HG03103 (cell line): ENCODE results near the gene ZNF609.

Source experiments
- ATAC-seq: cut with Tn5 transposase; IDR thresholded peaks from one replicate; pipeline ENCODE4 v1.9.1; 2021; ENCODE audit warnings: low read depth; ENCODE audit not compliant: unreplicated experiment

ZNF609 gene

DNA sequence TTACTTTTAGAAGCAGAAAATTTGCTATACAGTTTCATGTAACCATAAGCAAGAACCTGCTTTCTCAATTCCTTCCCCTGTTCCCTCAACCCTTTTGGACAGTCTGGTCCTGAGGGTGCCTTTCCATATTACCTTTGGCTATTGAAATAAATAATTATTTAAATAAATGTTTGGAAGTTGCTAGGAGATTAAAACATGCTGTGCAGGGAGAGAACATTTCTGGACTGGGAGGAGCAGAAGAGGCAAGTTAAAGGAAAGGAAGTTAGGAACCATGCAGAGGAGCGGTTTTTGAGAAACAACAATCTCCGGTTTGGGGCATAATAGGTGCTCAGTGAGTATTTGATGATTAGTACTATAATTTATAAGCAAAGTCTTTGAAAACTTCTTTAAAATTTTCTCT is 41.8 kb downstream of the ZNF609 start:
- ATAC-seq = no peak

DNA sequence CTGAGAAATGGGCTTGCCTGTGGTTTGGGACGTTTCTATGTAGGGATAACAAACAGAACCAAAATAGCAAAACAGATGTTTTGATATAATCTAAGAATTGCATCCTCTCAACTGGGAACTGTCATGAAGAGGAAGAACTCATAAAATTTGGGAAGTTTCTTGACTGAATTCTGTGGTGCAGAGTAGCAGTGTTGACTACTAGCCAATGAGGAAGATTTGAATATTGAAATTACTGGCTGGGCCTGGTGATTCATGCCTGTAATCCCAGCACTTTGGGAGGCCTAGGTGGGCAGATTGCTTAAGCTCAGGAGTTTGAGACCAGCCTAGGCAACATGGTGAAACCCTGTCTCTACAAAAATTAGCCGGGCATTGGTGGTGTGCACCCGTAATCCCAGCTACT is 42.2 kb downstream of the ZNF609 start:
- ATAC-seq = no peak

GRCh38 chr15:64503197-64503596 is 42.8 kb downstream of the ZNF609 start:
- no peak for ATAC-seq

GRCh38 chr15:64503640-64504039 is 43.3 kb downstream of the ZNF609 start:
- ATAC-seq = no peak

GRCh38 chr15:64507293-64507802 is 47.0 kb downstream of the ZNF609 start:
- ATAC-seq = no peak

- ATAC-seq = no peak
Measured at GRCh38 chr15:64507845-64508244, 47.5 kb downstream of the ZNF609 start.

DNA sequence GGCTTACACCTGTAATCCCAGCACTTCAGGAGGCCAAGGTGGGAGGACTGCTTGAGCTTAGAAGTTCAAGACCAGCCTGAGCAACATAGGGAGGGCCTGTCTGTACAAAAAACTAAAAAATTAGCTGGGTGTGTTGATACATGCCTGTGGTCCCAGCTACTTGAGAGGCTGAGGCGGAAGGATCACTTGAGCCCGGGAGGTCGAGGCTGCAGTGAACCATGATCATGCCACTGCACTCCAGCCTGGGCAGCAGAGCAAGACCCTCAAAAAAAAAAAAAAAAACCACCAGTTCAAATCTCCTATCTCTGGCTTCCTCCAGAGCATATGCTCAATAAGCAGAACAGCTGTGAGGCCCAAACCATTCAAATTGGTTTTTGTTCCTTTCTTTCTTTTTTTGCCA is 53.4 kb downstream of the ZNF609 start:
- ATAC-seq = no peak

DNA sequence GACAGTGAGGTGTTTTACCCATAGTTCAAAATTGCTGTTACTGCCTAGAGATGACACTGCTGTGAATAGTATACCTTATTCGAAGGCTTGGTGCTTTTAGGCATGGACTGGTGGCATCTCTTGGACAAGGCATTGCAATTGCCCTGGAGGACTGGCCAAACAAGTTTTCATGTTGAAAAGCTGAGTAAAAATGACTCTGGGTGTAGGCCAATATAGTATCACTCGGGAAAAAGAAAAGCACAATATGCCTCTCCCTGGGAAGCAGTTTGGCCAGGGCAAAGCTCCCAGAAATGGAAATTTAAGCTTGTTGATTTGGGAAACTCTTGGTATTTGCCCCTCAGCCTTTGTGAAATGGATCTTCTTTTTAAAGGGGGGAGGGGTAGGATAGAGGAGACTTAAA is 54.8 kb downstream of the ZNF609 start:
- ATAC-seq = no peak

GRCh38 chr15:64515825-64516224 is 55.4 kb downstream of the ZNF609 start:
- ATAC-seq = no peak

DNA sequence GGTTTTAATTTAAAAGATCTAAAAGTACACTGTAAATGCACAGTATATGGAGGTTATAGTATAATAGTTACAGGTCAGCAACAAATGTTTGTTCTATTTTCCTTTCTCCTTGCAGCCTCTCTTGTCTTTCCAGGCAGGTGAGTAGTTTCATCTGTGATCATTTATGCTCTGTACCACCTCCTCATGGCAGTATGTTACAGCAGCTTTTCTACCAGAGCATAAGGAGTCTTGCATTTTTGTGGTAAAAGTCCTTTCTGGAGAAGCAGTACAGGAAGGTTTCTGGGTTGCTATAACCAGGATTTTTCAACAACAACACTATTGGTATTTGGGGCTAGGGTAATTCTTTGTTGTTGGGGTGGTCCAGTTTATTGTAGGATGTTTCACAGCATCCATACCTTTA is 59.5 kb downstream of the ZNF609 start:
- ATAC-seq = no peak

DNA sequence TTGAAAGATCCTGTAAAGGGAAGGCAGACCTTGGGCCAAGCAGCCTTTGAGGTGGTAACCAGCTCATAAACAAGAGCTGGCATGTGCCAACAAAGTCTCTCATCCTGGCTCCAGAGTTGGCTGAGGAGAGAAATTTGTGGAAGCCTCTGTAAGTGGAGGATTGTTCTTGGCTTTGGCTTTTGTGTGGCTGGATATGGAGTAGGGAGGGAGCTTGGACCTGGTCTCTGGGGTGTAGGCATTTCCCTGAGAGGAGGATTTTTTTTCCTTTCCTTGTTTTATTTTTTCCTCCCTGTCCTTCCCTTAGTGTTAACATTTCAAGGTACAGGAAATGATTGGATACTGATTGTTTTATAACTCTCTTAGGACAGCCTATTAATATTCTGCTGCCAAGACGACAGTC is 60.8 kb downstream of the ZNF609 start:
- ATAC-seq = no peak

DNA sequence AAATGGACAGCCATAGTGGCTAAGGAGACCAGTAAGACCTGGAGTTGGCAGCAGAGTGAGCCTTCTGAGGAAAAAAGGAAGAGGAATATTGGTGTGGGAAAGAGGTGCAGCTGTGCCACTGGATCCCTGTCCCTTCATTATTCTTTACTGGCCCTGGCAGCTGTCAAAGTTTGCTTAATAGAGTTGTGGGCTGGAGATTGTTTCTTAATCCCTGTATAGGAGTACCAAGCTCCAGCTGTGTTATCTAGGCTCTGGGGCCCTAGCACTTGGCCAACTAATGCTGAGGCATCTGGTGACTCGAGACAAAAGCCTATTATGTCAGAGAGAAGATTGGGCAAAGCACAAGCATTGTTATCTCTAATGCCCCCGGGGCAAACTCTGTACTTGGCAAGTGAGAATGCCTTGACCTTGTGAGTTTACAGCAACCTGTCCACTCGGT is 61.4 kb downstream of the ZNF609 start:
- no peak for ATAC-seq

DNA sequence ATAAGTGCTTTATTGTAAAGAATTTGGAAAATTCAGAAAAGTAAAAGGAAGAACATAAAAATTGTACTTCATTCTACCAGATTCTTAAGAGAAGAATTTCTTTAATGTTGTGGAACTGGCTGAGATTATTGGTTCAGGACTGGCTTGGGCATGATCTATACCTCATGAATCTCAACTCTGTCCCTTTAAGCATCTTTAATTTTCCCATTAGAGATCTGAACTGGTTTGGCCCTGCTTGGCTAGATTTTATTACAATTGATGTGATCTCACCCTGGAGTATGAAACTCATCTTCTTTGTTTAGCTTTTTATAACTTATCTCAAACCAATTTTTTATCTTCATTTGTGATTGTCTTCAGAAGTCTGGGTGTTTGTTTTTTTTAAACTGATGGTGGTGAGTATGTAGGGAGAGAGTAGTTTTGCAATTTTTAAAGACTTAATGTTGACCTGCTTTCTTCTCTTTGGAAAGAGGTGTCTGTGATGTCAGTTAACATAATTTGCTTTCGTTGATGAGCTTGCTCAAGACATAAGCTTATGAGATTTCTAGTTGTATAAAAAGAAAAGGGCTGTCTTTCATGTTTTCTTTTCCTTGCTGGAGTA is 61.9 kb downstream of the ZNF609 start:
- no peak for ATAC-seq

DNA sequence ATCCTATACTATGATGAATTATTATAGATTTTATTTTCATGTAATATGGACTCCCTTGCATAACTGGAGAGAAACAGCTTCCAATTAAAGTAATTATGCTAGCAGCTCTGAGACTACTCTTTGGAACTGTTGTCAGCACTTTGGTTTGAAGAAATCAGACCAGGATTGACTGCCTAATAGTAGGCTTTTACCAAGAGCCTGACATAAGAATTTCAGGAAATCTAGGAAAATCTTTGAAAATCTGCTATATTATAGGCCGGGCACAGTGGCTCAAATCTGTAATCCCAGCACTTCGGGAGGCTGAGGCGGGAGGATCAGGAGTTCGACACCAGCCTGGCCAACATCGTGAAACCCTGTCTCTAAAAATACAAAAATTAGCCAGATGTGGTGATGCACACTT is 62.9 kb downstream of the ZNF609 start:
- no peak for ATAC-seq

- ATAC-seq = no peak
Measured at GRCh38 chr15:64524778-64525177, 64.4 kb downstream of the ZNF609 start.

- ATAC-seq = no peak
Measured at GRCh38 chr15:64525828-64526530, 65.6 kb downstream of the ZNF609 start.

DNA sequence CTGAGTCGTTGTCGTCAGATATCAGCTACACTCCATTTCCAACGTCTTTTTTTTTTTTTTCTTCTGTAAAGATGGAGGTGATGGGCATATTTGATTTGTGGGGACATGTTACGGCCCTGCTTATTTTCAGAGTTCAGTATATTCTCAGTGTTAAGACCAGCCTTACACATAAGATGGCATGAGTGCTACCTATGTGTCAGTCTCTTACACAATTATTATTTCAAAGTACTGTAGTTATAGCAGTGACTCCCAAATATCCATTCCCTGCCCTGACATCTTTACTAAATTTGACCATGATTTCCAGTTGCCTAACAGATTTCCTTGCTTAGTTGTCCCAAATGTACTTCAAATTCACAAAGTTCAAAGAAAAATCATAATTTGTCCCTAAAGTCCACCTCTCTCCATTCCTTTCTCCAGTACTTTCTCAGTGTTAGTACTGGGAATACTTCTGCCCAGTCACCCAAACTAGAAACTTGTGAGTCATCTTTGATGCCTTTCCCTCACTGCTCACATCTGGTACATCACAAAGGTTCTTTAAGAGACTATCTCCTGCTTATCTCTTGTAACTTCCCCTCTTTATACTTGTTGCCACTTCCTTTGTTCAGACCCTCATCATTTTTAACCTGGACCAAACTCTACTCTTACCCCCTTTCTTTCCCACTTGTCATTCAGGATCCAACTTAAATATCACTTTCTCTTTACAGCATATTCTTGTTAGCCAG is 67.0 kb downstream of the ZNF609 start:
- no peak for ATAC-seq

DNA sequence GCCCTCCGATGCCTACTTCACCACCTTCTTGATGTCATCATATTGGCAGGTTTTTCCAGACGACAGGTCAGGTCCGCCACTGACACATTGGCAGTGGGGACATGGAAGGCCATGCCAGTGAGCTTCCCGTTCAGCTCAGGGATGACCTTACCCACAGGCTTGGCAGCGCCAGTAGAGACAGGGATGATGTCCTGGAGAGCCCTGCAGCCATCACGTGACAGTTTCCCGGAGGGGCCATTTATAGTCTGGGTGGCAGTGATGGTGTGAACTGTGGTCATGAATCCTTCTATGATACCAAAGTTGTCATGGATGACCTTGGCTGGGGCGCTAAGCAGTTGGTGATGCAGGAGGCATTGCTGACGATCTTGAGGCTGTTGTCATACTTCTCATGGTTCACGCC is 68.5 kb downstream of the ZNF609 start:
- ATAC-seq = no peak

DNA sequence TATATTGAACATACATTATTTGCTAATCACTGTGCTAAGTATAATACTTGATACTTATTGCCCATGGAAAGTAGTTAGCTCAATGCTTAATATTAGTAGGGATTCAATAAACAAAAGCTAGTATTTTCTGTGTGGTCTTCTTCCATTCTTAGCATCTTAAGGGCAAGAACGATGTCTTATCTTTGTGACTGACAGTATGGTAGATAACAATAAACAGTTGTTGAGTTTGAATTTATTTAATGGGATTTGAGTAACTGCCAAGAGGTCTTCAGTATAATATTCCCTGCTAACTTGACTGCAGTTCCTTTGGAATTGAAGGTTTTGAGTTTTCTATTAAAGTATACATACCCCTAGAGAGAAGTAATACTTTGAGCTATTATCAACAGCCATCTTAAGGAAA is 70.1 kb downstream of the ZNF609 start:
- ATAC-seq = no peak

- ATAC-seq = no peak
Measured at GRCh38 chr15:64530918-64531317, 70.5 kb downstream of the ZNF609 start.

DNA sequence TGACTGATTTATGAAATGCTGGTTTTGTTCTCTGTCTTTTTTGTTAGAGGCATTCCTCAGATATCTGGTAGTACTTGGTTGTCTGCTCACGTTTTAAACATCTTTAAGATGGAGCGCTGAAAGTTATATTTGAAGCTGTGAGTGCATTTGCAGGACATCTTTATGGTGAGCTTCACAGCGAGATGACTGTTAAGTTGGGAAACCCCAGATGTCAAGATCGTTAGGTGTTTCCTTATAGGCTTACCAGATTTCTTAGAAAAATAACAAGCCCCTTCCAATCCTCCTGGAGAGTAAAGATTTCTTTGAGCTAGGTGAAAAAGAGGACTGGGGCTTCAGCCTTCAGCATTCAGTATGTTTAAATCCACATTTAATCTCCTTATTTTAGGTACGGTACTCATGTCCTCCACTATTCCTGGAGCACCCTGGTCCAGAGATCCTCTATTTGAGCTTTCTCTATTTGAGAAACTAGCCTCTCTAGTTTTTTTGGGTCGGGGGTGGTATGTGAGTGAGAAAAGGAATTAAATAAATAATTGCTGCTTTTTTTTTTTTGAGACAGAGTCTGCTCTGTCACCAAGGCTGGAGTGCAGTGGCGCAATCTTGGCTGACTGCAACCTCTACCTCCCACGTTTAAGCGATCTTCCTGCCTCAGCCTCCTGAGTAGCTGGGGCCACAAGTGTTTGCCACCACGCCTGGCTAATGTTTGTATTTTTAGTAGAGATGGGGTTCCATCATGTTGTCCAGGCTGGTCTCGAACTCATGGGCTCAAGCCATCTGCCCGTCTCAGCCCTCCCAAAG is 72.3 kb downstream of the ZNF609 start:
- no peak for ATAC-seq
